Loucy (cell line): Measurements from ENCODE around the gene FAM53B.

Experiments used
- H2AFZ ChIP-seq: fragments of 200-600 bp; sonication (generic); 2 replicates; pipeline ENCODE4 v1.6.0; 2016; ENCODE audit warnings: antibody characterized with exemption, mild to moderate bottlenecking, low read length, moderate library complexity
- H3F3A ChIP-seq: fragments of 200-600 bp; 2 replicates; pipeline ENCODE4 v1.6.0; 2016; ENCODE audit warnings: antibody characterized with exemption, low read depth, mild to moderate bottlenecking
- H3K27me3 ChIP-seq: fragments of 200-600 bp; sonication (generic); 2 replicates; pipeline ENCODE4 v1.6.1; 2014; ENCODE audit warnings: low read length, mild to moderate bottlenecking; ENCODE audit not compliant: insufficient read depth, poor library complexity, severe bottlenecking
- H3K36me3 ChIP-seq: fragments of 200-600 bp; sonication (generic); 2 replicates; pipeline ENCODE4 v1.6.1; 2016; ENCODE audit warnings: low read length; ENCODE audit not compliant: insufficient read depth
- H3K4me1 ChIP-seq: fragments of 200-600 bp; sonication (generic); 2 replicates; pipeline ENCODE4 v1.5.1; 2014; ENCODE audit warnings: low read length, mild to moderate bottlenecking; ENCODE audit not compliant: insufficient read depth, poor library complexity, severe bottlenecking
- H3K4me2 ChIP-seq: fragments of 200-600 bp; sonication (generic); 2 replicates; pipeline ENCODE4 v1.6.0; 2014; ENCODE audit warnings: antibody characterized with exemption, low read length, low read depth, mild to moderate bottlenecking; ENCODE audit not compliant: poor library complexity, severe bottlenecking
- H3K4me3 ChIP-seq: fragments of 200-600 bp; sonication (generic); 2 replicates; pipeline ENCODE4 v1.5.1; 2014; ENCODE audit warnings: low read length, mild to moderate bottlenecking, mixed read lengths; ENCODE audit not compliant: poor library complexity, severe bottlenecking
- H3K79me2 ChIP-seq: fragments of 200-600 bp; sonication (generic); 2 replicates; pipeline ENCODE4 v1.6.1; 2014; ENCODE audit warnings: low read length; ENCODE audit not compliant: insufficient read depth
- H3K9ac ChIP-seq: fragments of 200-600 bp; sonication (generic); 2 replicates; pipeline ENCODE4 v1.6.0; 2014; ENCODE audit warnings: mild to moderate bottlenecking, low read depth, low read length, moderate library complexity; ENCODE audit not compliant: poor library complexity, severe bottlenecking
- H3K9me2 ChIP-seq: fragments of 200-600 bp; sonication (generic); replicated peaks from 2 replicates; pipeline ENCODE4 v1.6.1; 2016; ENCODE audit warnings: low read depth, low read length, mixed read lengths
- H3K9me3 ChIP-seq: fragments of 200-600 bp; sonication (generic); 2 replicates; pipeline ENCODE4 v1.6.1; 2014; ENCODE audit warnings: mild to moderate bottlenecking, antibody characterized with exemption, low read length, low read depth; ENCODE audit not compliant: insufficient read depth
- H4K20me1 ChIP-seq: fragments of 200-600 bp; sonication (generic); 2 replicates; pipeline ENCODE4 v1.6.0; 2014; ENCODE audit warnings: antibody characterized with exemption, low read length, mild to moderate bottlenecking; ENCODE audit not compliant: insufficient read depth, poor library complexity, severe bottlenecking
- EZH2phosphoT487 ChIP-seq: fragments of 200-600 bp; IDR thresholded peaks from 2 replicates; pipeline ENCODE4 v1.6.1; 2018; ENCODE audit warnings: antibody characterized with exemption, mild to moderate bottlenecking, moderate library complexity, borderline replicate concordance
- TF ChIP-seq, protein P1 (sequence below): fragments of 200-600 bp; sonication (generic); conservative IDR thresholded peaks from 2 replicates; pipeline ENCODE4 v1.5.1; 2014; ENCODE audit warnings: mild to moderate bottlenecking, antibody characterized with exemption, low read length

Gene FAM53B

DNA sequence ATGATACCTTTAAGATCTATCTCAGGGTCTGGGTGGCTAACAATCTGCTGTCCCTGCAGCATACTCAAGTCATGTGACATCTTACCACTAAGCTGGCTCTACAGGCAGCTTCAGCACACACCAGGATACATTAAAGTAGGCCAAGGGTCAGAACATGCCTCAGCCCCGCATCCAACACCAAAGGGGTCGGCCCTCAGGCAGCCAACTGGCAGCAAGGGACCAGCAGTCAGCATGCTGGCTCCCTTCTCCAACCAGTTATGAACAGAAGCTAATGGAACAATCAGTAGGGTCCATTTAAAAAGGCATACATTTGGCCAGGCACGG, 37.1 kb downstream of the FAM53B start:
- Histone ChIP-seq H3K4me3 (no peak overlapping the region), H3K4me2 (no peak overlapping the region), H3K4me1 (peaks cover 19% of the 10 kb centered on the region), H3K27me3 (no peaks in the 10 kb centered on the region), H3K9me2 (no peaks in the 10 kb centered on the region), H3K9me3 (no peaks in the 10 kb centered on the region), H3F3A (no peaks in the 10 kb centered on the region), H4K20me1 (peaks cover 24% of the 10 kb centered on the region), H3K36me3 (peaks cover 33% of the 10 kb centered on the region; the same call in 1 of the 2 replicates), H3K79me2 (peaks cover 61% of the 10 kb centered on the region), H3K9ac (no peak overlapping the region), H2AFZ (no peak overlapping the region)
- no peak for TF ChIP-seq EZH2phosphoT487
- TF ChIP-seq, protein P1, sequence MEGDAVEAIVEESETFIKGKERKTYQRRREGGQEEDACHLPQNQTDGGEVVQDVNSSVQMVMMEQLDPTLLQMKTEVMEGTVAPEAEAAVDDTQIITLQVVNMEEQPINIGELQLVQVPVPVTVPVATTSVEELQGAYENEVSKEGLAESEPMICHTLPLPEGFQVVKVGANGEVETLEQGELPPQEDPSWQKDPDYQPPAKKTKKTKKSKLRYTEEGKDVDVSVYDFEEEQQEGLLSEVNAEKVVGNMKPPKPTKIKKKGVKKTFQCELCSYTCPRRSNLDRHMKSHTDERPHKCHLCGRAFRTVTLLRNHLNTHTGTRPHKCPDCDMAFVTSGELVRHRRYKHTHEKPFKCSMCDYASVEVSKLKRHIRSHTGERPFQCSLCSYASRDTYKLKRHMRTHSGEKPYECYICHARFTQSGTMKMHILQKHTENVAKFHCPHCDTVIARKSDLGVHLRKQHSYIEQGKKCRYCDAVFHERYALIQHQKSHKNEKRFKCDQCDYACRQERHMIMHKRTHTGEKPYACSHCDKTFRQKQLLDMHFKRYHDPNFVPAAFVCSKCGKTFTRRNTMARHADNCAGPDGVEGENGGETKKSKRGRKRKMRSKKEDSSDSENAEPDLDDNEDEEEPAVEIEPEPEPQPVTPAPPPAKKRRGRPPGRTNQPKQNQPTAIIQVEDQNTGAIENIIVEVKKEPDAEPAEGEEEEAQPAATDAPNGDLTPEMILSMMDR = no peak

DNA sequence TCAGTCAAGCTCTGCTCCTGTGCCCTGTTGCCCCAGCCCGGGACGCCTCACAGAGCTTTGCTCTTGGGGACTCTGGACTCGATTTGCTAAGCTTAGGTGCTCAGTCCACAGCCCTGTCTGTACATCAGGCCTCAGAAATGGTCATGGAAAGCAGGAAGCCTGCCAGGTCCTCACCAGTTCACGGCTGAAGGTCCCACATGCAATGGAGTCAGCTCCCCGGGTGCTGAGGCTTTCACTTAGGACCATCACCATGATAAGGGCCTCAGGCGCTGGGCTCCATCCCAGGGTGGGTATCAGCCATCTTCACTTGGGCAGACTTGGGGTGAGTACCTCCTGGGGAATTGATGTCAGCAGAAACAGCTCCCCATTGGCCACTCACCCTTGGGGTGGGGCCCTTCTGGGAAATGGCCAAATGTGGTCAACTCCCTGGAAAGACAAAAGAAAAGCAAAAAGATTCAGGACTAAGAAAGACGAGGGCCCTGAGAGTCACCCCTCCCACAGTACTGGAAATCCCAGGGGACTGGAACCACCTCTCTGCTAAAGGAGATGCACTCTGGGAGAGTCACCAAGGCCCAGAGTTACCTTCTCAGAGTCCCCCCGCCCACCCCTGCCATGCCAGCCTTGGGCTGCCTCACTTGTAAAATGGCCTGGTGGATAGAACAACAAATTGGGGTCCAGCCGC, 37.6 kb downstream of the FAM53B start:
- TF ChIP-seq, protein P1 = no peak
- TF ChIP-seq EZH2phosphoT487 = no peak
- Histone ChIP-seq H3K36me3 (peaks cover 34% of the 10 kb centered on the region; the same call in 1 of the 2 replicates), H3K4me3 (no peak overlapping the region), H3K9me2 (no peaks in the 10 kb centered on the region), H3K79me2 (peaks cover 57% of the 10 kb centered on the region), H3K4me1 (peaks cover 20% of the 10 kb centered on the region), H4K20me1 (peaks cover 24% of the 10 kb centered on the region), H3K4me2 (no peak overlapping the region), H3F3A (no peaks in the 10 kb centered on the region), H2AFZ (no peak overlapping the region), H3K27me3 (no peaks in the 10 kb centered on the region), H3K9me3 (no peaks in the 10 kb centered on the region), H3K9ac (no peak overlapping the region)

DNA sequence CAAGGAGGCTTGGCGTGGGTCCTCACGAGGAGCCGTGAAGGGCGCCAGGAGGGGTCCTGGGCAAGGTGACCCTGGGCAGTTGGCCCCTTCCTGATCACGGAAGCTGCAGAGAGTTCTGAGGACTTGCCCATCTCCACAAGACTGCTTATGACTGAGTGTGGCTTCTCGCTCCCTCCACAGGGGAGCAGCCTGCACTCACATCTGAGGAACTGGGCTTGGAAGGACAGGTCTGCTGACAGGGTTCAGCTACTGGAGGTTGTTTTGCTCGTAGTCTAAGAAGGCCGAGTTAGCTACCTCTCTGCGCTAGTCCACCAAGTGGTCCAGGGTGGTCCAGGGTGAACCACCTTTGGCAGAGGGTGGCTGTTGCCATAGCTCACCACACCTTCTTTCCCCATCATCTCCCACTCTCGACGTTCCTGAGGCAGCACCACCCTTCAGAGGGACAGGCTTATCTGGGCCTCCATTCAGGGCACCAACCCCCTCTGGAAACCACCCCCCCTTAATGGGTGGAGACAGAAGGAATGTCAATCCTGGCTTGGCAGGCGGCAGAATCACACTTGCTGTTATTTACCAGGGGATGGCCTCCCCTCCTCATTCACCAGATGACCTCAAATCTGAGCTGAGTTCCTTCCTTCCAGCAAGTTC, 38.2 kb downstream of the FAM53B start:
- H3K27me3 ChIP-seq = no peaks in the 10 kb centered on the region
- no peaks in the 10 kb centered on the region for H3K9me3 ChIP-seq
- H2AFZ ChIP-seq = no peak overlapping the region
- H3K4me1 ChIP-seq = peaks cover 20% of the 10 kb centered on the region
- H3K9ac ChIP-seq = no peak overlapping the region
- H3K4me3 ChIP-seq = no peak overlapping the region
- peaks cover 54% of the 10 kb centered on the region for H3K79me2 ChIP-seq
- no peak overlapping the region for H3K4me2 ChIP-seq
- TF ChIP-seq EZH2phosphoT487 = no peak
- TF ChIP-seq, protein P1 = no peak
- H4K20me1 ChIP-seq = peaks cover 21% of the 10 kb centered on the region
- peaks cover 40% of the 10 kb centered on the region; the same call in 1 of the 2 replicates for H3K36me3 ChIP-seq
- no peaks in the 10 kb centered on the region for H3K9me2 ChIP-seq
- H3F3A ChIP-seq = no peaks in the 10 kb centered on the region
